ENCODE measurements around the gene TOR3A.

TOR3A gene

DNA sequence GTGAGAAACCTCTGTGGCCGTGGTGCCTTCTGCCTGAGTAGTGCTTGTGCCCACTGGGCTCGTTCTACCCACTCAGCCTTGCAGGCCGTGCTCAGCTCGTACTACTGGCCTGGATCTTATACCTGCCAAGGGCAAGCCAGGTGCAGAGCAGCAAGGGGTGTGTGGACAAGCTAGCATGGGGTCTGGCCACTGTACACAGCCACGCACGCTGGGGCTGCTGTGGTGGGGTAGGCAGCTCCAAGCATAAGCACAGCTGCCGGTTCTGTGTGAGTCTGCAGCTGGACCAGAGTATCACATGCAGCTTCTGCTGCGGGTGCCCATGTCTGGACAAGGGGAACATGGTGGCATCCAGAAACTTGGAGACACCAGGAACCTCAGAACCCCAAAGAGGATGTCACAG is 39.8 kb upstream of the TOR3A start:
- DNase-seq = no peak
- intact Hi-C loops (cut with DNase I; ENCODE audit: low total_unique reads) = no loop called here
- peaks cover 0 to 4% (median 0%) of the 10 kb centered on the region in 4 donors for H3K4me1 ChIP-seq
- H3K9me3 ChIP-seq = no peaks in the 10 kb centered on the region
- no peak overlapping the region for H3K27ac ChIP-seq
- TF ChIP-seq, protein P1, sequence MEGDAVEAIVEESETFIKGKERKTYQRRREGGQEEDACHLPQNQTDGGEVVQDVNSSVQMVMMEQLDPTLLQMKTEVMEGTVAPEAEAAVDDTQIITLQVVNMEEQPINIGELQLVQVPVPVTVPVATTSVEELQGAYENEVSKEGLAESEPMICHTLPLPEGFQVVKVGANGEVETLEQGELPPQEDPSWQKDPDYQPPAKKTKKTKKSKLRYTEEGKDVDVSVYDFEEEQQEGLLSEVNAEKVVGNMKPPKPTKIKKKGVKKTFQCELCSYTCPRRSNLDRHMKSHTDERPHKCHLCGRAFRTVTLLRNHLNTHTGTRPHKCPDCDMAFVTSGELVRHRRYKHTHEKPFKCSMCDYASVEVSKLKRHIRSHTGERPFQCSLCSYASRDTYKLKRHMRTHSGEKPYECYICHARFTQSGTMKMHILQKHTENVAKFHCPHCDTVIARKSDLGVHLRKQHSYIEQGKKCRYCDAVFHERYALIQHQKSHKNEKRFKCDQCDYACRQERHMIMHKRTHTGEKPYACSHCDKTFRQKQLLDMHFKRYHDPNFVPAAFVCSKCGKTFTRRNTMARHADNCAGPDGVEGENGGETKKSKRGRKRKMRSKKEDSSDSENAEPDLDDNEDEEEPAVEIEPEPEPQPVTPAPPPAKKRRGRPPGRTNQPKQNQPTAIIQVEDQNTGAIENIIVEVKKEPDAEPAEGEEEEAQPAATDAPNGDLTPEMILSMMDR (IDR thresholded peaks at IDR 0.05) = no peak
- no peak overlapping the region for H3K4me3 ChIP-seq
- H3K27me3 ChIP-seq = no peaks in the 10 kb centered on the region
- H3K36me3 ChIP-seq = peaks cover 0 to 10% (median 6%) of the 10 kb centered on the region in 3 donors

DNA sequence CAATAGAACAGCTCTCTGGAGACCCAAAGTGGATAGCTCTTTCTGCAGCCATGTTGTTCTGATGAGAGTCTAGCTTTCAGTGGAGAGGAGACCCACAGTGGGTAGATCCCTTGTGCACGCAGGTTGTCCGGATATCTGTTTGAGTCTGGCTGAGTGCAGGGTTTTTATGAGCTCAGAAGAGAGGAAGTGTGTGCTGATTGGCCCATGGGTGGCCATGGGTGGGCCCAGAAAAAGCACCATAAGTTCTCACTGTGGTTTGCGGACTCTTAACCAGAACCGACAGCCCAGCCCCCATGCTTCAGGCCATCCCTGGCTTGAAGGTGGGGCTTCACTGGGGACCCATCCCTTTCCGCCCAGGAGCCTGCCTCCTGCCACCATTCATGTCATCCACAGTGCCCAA is 39.2 kb upstream of the TOR3A start:
- Histone ChIP-seq H3K9me3 (no peaks in the 10 kb centered on the region), H3K27ac (no peak overlapping the region), H3K36me3 (peaks cover 0 to 10% (median 6%) of the 10 kb centered on the region in 3 donors), H3K4me3 (no peak overlapping the region), H3K4me1 (peaks cover 0 to 5% (median 2%) of the 10 kb centered on the region in 4 donors), H3K27me3 (no peaks in the 10 kb centered on the region)
- TF ChIP-seq, protein P1 (IDR thresholded peaks at IDR 0.05) = no peak
- intact Hi-C loops (cut with DNase I; ENCODE audit: low total_unique reads) = no loop called here
- DNase-seq = no peak

DNA sequence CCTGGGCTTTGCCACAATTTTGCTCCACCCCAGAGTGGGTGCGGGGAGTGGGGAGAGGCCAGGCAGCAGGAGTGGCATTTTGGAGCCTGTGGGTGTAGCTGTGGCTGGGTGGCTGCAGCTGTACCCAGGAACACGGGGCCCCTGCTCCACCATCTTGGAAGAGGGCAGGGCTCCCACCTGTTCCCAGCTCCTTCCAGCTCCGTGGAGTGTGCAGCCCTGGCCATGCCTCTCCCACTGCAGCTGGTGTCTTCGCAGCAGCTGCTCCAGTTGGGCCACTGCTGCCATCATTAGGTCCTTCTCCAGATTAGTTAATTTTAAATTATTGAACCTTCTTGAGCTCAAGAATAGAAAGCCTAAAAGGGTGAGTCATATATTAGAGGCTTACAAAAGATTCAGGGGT is 38.6 kb upstream of the TOR3A start:
- Histone ChIP-seq H3K27ac (no peak overlapping the region), H3K4me1 (peaks cover 0 to 5% (median 2%) of the 10 kb centered on the region in 4 donors), H3K27me3 (no peaks in the 10 kb centered on the region), H3K4me3 (no peak overlapping the region), H3K9me3 (no peaks in the 10 kb centered on the region), H3K36me3 (peaks cover 0 to 10% (median 6%) of the 10 kb centered on the region in 3 donors)
- TF ChIP-seq, protein P1 (IDR thresholded peaks at IDR 0.05) = no peak
- intact Hi-C loops (cut with DNase I; ENCODE audit: low total_unique reads) = no loop called here
- DNase-seq = no peak

DNA sequence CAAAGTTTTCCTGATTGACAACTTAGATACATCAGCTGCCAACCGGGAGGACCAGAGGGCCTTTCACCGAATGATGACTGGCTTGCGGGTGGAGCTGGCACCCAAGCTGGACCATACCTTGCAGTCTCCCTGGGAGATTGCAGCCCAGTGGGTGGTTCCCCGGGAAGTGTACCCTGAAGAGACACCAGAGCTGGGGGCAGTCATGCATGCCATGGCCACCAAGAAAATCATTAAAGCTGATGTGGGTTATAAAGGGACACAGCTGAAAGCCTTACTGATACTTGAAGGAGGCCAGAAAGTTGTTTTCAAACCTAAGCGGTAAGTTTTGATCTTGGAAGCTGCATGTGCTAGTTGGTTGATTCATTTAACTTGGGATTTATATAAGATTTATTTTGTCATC is 38.0 kb upstream of the TOR3A start:
- Histone ChIP-seq H3K4me1 (peaks cover 0 to 5% (median 2%) of the 10 kb centered on the region in 4 donors), H3K27me3 (no peaks in the 10 kb centered on the region), H3K36me3 (peaks cover 0 to 10% (median 6%) of the 10 kb centered on the region in 3 donors), H3K9me3 (no peaks in the 10 kb centered on the region), H3K27ac (no peak overlapping the region), H3K4me3 (no peak overlapping the region)
- no peak for DNase-seq
- TF ChIP-seq, protein P1 (IDR thresholded peaks at IDR 0.05) = no peak
- intact Hi-C loops (cut with DNase I; ENCODE audit: low total_unique reads) = no loop called here

DNA sequence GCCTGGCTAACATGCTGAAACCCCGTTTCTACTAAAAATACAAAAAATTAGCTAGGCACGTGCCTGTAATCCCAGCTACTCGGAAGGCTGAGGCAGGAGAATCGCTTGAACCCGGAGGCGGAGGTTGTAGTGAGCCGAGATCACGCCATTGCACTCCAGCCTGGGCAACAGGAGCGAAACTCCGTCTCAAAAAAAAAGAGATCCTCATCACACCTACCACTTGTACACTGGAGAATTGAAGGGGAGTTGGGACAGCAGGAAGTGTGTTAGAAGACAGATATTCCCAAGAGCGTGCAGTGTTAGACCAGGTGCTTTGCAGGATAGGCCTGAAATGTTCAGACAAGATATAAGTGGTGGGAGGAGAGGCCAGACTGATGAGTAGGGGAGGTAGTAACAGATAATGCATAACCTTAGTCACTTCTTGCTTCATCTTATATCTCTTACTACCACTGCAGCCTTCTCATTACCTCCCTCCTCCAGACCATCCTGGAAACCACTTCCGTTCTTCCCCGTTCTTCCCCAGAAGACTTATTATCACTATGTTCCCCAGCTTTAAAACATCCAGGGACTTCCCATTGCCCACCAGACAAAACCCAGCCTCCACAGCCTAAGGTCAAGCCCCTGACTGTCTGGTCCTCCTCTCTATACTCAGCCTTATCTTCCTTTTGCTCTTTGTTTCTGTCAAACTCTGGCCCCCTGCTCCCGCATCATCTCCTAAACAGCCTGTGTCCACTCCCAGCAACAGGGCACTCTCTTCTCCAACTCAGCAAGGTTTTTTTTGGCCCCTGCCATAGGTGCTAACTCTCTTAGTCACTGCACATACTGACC is 34.8 kb upstream of the TOR3A start:
- TF ChIP-seq, protein P1 (IDR thresholded peaks at IDR 0.05) = no peak
- Histone ChIP-seq H3K27ac (no peak overlapping the region), H3K27me3 (no peaks in the 10 kb centered on the region), H3K4me1 (peaks cover 0 to 5% (median 2%) of the 10 kb centered on the region in 4 donors), H3K4me3 (no peak overlapping the region), H3K9me3 (no peaks in the 10 kb centered on the region), H3K36me3 (peaks cover 0 to 24% (median 6%) of the 10 kb centered on the region in 3 donors)
- intact Hi-C loops (cut with DNase I; ENCODE audit: low total_unique reads) = no loop called here
- DNase-seq = no peak

Measured in tibial artery (tissue), 4 donors.